Measurements from ENCODE around the gene FUZ.

Gene FUZ

GRCh38 chr19:49805822-49806619, 7.1 kb downstream of the FUZ start:
- Histone ChIP-seq H3K4me2 (ENCODE audit: insufficient read depth, low read length, poor library complexity, severe bottlenecking) (no peak overlapping the region), H3K23ac (ENCODE audit: low read depth, low read length, poor library complexity) (no peak overlapping the region), H2BK5ac (ENCODE audit: low read length) (no peak overlapping the region), H2BK12ac (ENCODE audit: low read length) (no peak overlapping the region), H4K91ac (ENCODE audit: low read depth, low read length, poor library complexity) (no peak overlapping the region), H3K18ac (ENCODE audit: low read length) (no peak overlapping the region), H3K9ac (ENCODE audit: low read depth, low read length, poor library complexity) (no peak overlapping the region), H2AFZ (ENCODE audit: low read length) (no peak overlapping the region), H3K9me3 (replicated peaks in 1 of 2; ENCODE audit: control insufficient read depth in 2 of 2, insufficient read depth in 1 of 2, low read depth in 1 of 2, low read length in 2 of 2) (no peaks in the 10 kb centered on the region), H3K27ac (replicated peaks; ENCODE audit: low read length) (no peak overlapping the region), H3K14ac (ENCODE audit: low read length) (no peak overlapping the region), H4K8ac (ENCODE audit: low read depth, low read length) (no peak overlapping the region), H3K79me1 (ENCODE audit: low read depth, low read length) (peaks cover 7% of the 10 kb centered on the region), H3K4me3 (ENCODE audit: low read length in 2 of 2) (no peak overlapping the region), H2AK5ac (ENCODE audit: low read depth, low read length) (no peak overlapping the region), H3K4ac (ENCODE audit: low read length) (no peak overlapping the region), H3K27me3 (ENCODE audit: control insufficient read depth in 3 of 3, insufficient read depth in 3 of 3, low read depth in 1 of 3, low read length in 3 of 3) (no peaks in the 10 kb centered on the region), H3K36me3 (replicated peaks in 1 of 2; ENCODE audit: control insufficient read depth in 2 of 2, insufficient read depth in 2 of 2, low read length in 2 of 2) (peaks cover 21 to 68% of the 10 kb centered on the region in 2 donors), H2BK120ac (ENCODE audit: low read depth, low read length) (no peak overlapping the region), H3K4me1 (ENCODE audit: control insufficient read depth in 2 of 2, insufficient read depth in 1 of 2, low read depth in 1 of 2, low read length in 2 of 2) (peaks cover 0 to 16% of the 10 kb centered on the region in 2 donors), H2BK15ac (ENCODE audit: low read length) (no peak overlapping the region)
- DNase-seq (ENCODE audit: low spot score) = no peak
- no CpG with 5 or more reads among the region's 20 CpGs for WGBS, 2 donors (ENCODE audit: extremely low coverage in 2 of 2, insufficient read length in 2 of 2, insufficient replicate concordance in 1 of 2)

- no peak overlapping the region for H3K9ac ChIP-seq (ENCODE audit: low read depth, low read length, poor library complexity)
- H4K91ac ChIP-seq (ENCODE audit: low read depth, low read length, poor library complexity) = no peak overlapping the region
- H3K4ac ChIP-seq (ENCODE audit: low read length) = no peak overlapping the region
- no peak overlapping the region for H2BK5ac ChIP-seq (ENCODE audit: low read length)
- no peak overlapping the region for H3K23ac ChIP-seq (ENCODE audit: low read depth, low read length, poor library complexity)
- H3K27ac ChIP-seq (replicated peaks; ENCODE audit: low read length) = no peak overlapping the region
- H2BK15ac ChIP-seq (ENCODE audit: low read length) = no peak overlapping the region
- no CpG with 5 or more reads among the region's 6 CpGs for WGBS, 2 donors (ENCODE audit: extremely low coverage in 2 of 2, insufficient read length in 2 of 2, insufficient replicate concordance in 1 of 2)
- no peak overlapping the region for H2BK12ac ChIP-seq (ENCODE audit: low read length)
- no peak overlapping the region for H3K14ac ChIP-seq (ENCODE audit: low read length)
- no peak overlapping the region for H3K4me3 ChIP-seq (ENCODE audit: low read length in 2 of 2)
- H3K36me3 ChIP-seq (replicated peaks in 1 of 2; ENCODE audit: control insufficient read depth in 2 of 2, insufficient read depth in 2 of 2, low read length in 2 of 2) = peaks cover 40 to 85% of the 10 kb centered on the region in 2 donors
- no peak for DNase-seq (ENCODE audit: low spot score)
- H4K8ac ChIP-seq (ENCODE audit: low read depth, low read length) = no peak overlapping the region
- no peak overlapping the region for H3K18ac ChIP-seq (ENCODE audit: low read length)
- no peak overlapping the region for H3K4me2 ChIP-seq (ENCODE audit: insufficient read depth, low read length, poor library complexity, severe bottlenecking)
- no peak overlapping the region for H2AFZ ChIP-seq (ENCODE audit: low read length)
- H3K4me1 ChIP-seq (ENCODE audit: control insufficient read depth in 2 of 2, insufficient read depth in 1 of 2, low read depth in 1 of 2, low read length in 2 of 2) = peaks cover 0 to 8% of the 10 kb centered on the region in 2 donors
- no peak overlapping the region for H2AK5ac ChIP-seq (ENCODE audit: low read depth, low read length)
- no peaks in the 10 kb centered on the region for H3K9me3 ChIP-seq (replicated peaks in 1 of 2; ENCODE audit: control insufficient read depth in 2 of 2, insufficient read depth in 1 of 2, low read depth in 1 of 2, low read length in 2 of 2)
- no peak overlapping the region for H2BK120ac ChIP-seq (ENCODE audit: low read depth, low read length)
- H3K79me1 ChIP-seq (ENCODE audit: low read depth, low read length) = peaks cover 7% of the 10 kb centered on the region
- H3K27me3 ChIP-seq (ENCODE audit: control insufficient read depth in 3 of 3, insufficient read depth in 3 of 3, low read depth in 1 of 3, low read length in 3 of 3) = no peaks in the 10 kb centered on the region
Observed at GRCh38 chr19:49803529-49803856, 9.6 kb downstream of the FUZ start.

DNA sequence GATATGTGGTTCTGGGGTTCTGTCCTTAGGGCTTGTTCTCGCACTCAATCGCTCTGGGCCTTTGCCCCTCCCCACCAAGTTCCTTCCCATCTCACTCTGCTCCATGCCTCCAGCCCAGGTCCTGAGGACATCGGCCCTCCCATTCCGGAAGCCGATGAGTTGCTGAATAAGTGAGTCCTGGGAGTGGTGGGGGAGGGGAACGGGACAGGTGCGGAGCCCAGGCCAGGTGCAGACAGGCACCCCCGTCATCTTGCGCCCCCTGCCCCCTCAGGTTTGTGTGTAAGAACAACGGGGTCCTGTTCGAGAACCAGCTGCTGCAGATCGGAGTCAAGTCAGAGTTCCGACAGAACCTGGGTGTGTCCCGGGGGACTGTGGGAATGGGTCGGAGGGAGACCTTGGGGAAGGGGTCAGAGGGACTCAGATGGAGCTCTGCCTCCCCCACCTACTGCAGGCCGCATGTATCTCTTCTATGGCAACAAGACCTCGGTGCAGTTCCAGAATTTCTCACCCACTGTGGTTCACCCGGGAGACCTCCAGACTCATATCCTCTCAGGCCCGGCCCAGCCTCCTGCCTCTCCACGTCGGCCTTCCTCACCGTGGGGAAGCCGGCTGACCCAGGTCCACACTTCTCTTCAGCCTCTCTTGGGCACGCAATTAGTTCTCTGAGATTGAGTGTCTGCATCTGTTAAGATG, 10.1 kb downstream of the FUZ start:
- Histone ChIP-seq H4K8ac (ENCODE audit: low read depth, low read length) (no peak overlapping the region), H3K18ac (ENCODE audit: low read length) (peak overlapping the region; percentile 74), H3K4me2 (ENCODE audit: insufficient read depth, low read length, poor library complexity, severe bottlenecking) (no peak overlapping the region), H2BK15ac (ENCODE audit: low read length) (peak overlapping the region; percentile 69), H3K27ac (replicated peaks; ENCODE audit: low read length) (no peak overlapping the region), H3K14ac (ENCODE audit: low read length) (peak overlapping the region; percentile 51), H3K4me1 (ENCODE audit: control insufficient read depth in 2 of 2, insufficient read depth in 1 of 2, low read depth in 1 of 2, low read length in 2 of 2) (peaks cover 0 to 5% of the 10 kb centered on the region in 2 donors), H3K4me3 (ENCODE audit: low read length in 2 of 2) (no peak overlapping the region), H2BK5ac (ENCODE audit: low read length) (peak overlapping the region; percentile 87), H2AK5ac (ENCODE audit: low read depth, low read length) (peak overlapping the region; percentile 88), H3K9me3 (replicated peaks in 1 of 2; ENCODE audit: control insufficient read depth in 2 of 2, insufficient read depth in 1 of 2, low read depth in 1 of 2, low read length in 2 of 2) (no peaks in the 10 kb centered on the region), H2BK12ac (ENCODE audit: low read length) (no peak overlapping the region), H3K4ac (ENCODE audit: low read length) (no peak overlapping the region), H3K36me3 (replicated peaks in 1 of 2; ENCODE audit: control insufficient read depth in 2 of 2, insufficient read depth in 2 of 2, low read length in 2 of 2) (peaks cover 44 to 85% of the 10 kb centered on the region in 2 donors), H3K79me1 (ENCODE audit: low read depth, low read length) (peaks cover 7% of the 10 kb centered on the region), H3K23ac (ENCODE audit: low read depth, low read length, poor library complexity) (peak overlapping the region; percentile 87), H4K91ac (ENCODE audit: low read depth, low read length, poor library complexity) (no peak overlapping the region), H2AFZ (ENCODE audit: low read length) (no peak overlapping the region), H2BK120ac (ENCODE audit: low read depth, low read length) (no peak overlapping the region), H3K9ac (ENCODE audit: low read depth, low read length, poor library complexity) (peak overlapping the region; percentile 72), H3K27me3 (ENCODE audit: control insufficient read depth in 3 of 3, insufficient read depth in 3 of 3, low read depth in 1 of 3, low read length in 3 of 3) (no peaks in the 10 kb centered on the region)
- no peak for DNase-seq (ENCODE audit: low spot score)
- no CpG with 5 or more reads among the region's 24 CpGs for WGBS, 2 donors (ENCODE audit: extremely low coverage in 2 of 2, insufficient read length in 2 of 2, insufficient replicate concordance in 1 of 2)

DNA sequence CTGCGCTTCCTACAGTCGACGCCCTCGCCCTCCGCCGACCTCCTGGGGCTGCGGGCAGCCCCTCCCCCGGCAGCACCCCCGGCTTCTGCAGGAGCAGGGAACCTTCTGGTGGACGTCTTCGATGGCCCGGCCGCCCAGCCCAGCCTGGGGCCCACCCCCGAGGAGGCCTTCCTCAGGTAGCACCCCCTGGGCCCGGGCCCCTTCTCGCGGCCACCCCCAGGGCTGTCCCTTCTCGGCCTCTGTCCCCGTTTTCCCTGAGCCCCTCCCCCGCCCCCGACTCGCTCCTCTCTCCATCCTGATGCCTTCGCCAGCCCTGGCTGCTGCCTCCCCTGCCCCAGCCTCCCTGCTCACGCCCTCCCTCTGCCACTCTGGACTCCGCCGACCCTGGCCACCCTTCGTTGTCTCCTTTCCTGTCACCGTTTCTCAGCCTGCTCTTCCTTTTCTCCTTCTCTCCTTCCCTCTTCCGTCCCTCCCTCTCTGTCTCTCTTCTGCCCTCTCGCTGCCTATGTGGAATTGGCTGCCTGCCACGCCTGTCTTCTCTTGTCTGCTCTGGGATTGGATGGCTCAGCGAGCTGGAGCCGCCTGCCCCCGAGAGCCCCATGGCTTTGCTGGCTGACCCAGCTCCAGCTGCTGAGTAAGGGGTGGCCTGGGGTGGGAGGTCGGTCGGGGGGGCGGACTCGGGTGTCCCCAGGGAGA, 11.0 kb downstream of the FUZ start:
- no peaks in the 10 kb centered on the region for H3K9me3 ChIP-seq (replicated peaks in 1 of 2; ENCODE audit: control insufficient read depth in 2 of 2, insufficient read depth in 1 of 2, low read depth in 1 of 2, low read length in 2 of 2)
- H3K79me1 ChIP-seq (ENCODE audit: low read depth, low read length) = peaks cover 7% of the 10 kb centered on the region
- H4K91ac ChIP-seq (ENCODE audit: low read depth, low read length, poor library complexity) = no peak overlapping the region
- peak; percentile 76 for DNase-seq (ENCODE audit: low spot score)
- peak overlapping the region; percentile 99 for H4K8ac ChIP-seq (ENCODE audit: low read depth, low read length)
- peak overlapping the region; percentile 98 for H3K18ac ChIP-seq (ENCODE audit: low read length)
- H3K4me1 ChIP-seq (ENCODE audit: control insufficient read depth in 2 of 2, insufficient read depth in 1 of 2, low read depth in 1 of 2, low read length in 2 of 2) = peaks cover 0 to 5% of the 10 kb centered on the region in 2 donors
- H3K9ac ChIP-seq (ENCODE audit: low read depth, low read length, poor library complexity) = peak overlapping the region; percentile 86
- H2AFZ ChIP-seq (ENCODE audit: low read length) = no peak overlapping the region
- peak overlapping the region; percentile 84 for H2BK12ac ChIP-seq (ENCODE audit: low read length)
- H2BK5ac ChIP-seq (ENCODE audit: low read length) = peak overlapping the region; percentile 87
- H3K27ac ChIP-seq (replicated peaks; ENCODE audit: low read length) = peak overlapping the region; percentile 65
- peak overlapping the region; percentile 17 for H3K14ac ChIP-seq (ENCODE audit: low read length)
- H3K4me2 ChIP-seq (ENCODE audit: insufficient read depth, low read length, poor library complexity, severe bottlenecking) = peak overlapping the region; percentile 66
- H3K4me3 ChIP-seq (ENCODE audit: low read length in 2 of 2) = peak overlapping the region in 1 of 2 donors; percentile 73
- peak overlapping the region; percentile 68 for H3K23ac ChIP-seq (ENCODE audit: low read depth, low read length, poor library complexity)
- H2AK5ac ChIP-seq (ENCODE audit: low read depth, low read length) = peak overlapping the region; percentile 88
- WGBS, 2 donors (ENCODE audit: extremely low coverage in 2 of 2, insufficient read length in 2 of 2, insufficient replicate concordance in 1 of 2) = no CpG with 5 or more reads among the region's 38 CpGs
- peak overlapping the region; percentile 87 for H2BK120ac ChIP-seq (ENCODE audit: low read depth, low read length)
- no peaks in the 10 kb centered on the region for H3K27me3 ChIP-seq (ENCODE audit: control insufficient read depth in 3 of 3, insufficient read depth in 3 of 3, low read depth in 1 of 3, low read length in 3 of 3)
- H2BK15ac ChIP-seq (ENCODE audit: low read length) = peak overlapping the region; percentile 85
- peak overlapping the region; percentile 84 for H3K4ac ChIP-seq (ENCODE audit: low read length)
- peaks cover 43 to 82% of the 10 kb centered on the region in 2 donors for H3K36me3 ChIP-seq (replicated peaks in 1 of 2; ENCODE audit: control insufficient read depth in 2 of 2, insufficient read depth in 2 of 2, low read length in 2 of 2)

Data from neuronal stem cell (in vitro differentiated cells).